Cortex of kidney (tissue), 1 donor: ENCODE data around the gene STX19.
"Not testable (repeated sequence)": the region's sequence is repeated elsewhere in the genome, so short reads cannot be mapped to it uniquely, and the experiment has no call there.

Experiments
- DNase-seq: peaks from one replicate; lab custom pipeline; 2025; lab: John Stamatoyannopoulos, UW

Gene STX19, protein sequence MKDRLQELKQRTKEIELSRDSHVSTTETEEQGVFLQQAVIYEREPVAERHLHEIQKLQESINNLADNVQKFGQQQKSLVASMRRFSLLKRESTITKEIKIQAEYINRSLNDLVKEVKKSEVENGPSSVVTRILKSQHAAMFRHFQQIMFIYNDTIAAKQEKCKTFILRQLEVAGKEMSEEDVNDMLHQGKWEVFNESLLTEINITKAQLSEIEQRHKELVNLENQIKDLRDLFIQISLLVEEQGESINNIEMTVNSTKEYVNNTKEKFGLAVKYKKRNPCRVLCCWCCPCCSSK

GRCh38 chr3:94028093-94028837, at the start of gene STX19:
STX19 (minus strand) TSS chr3:94028597; CDS start chr3:94015269, 13,328 bp downstream.
- no peak for DNase-seq

DNA sequence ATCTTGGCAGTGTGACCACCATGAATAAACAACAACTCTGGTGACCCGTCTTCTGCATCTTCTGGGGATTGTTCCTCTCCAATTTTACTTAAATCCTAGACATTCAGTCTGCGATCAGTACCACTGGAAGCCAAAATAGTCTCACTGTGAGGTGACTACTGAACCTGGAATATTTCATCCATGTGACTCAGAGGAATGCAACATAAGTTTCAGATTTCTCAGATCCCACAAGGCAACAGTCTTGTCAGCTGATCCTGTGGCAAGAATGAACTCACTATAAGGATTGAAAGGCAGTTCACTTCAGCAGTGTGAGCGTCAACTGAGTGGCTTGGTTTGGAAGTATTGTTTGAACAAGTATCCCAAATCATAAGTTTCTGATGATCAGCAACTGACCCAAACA, 47.7 kb upstream of the STX19 start:
- DNase-seq: no peak

DNA sequence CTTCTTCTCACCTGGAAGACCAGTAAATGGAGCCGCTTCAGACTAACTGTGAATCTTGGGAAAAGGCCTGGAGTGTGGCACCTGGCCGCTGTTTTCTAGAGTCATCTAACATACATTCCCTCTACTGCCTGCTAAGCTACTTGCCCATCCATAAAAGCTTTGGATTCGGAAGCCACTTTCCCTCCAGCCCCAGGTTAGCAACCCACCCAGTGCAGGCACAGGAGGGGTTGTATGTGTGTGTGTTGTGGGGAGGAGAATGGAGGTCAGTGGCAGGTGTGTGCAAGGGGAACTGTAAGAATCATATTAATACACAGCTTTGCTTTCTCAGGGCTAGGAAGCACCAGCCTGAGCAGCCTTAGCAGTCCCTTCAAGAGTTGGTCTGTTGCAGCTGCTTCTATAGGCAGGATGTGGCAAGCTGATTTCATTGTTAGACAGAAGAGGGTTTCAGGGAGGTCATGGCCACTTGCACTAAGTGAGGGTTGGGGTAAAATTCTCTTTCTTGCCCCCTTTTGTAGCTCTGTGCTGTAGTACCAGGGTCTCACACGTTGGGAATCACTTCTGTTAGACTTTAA, 43.4 kb upstream of the STX19 start:
- DNase-seq: no peak

GRCh38 chr3:94070341-94070911, 42.0 kb upstream of the STX19 start:
- no peak for DNase-seq

- DNase-seq: no peak
These were observed 40.9 kb upstream of the STX19 start for GRCh38 chr3:94069194-94069813.

DNA sequence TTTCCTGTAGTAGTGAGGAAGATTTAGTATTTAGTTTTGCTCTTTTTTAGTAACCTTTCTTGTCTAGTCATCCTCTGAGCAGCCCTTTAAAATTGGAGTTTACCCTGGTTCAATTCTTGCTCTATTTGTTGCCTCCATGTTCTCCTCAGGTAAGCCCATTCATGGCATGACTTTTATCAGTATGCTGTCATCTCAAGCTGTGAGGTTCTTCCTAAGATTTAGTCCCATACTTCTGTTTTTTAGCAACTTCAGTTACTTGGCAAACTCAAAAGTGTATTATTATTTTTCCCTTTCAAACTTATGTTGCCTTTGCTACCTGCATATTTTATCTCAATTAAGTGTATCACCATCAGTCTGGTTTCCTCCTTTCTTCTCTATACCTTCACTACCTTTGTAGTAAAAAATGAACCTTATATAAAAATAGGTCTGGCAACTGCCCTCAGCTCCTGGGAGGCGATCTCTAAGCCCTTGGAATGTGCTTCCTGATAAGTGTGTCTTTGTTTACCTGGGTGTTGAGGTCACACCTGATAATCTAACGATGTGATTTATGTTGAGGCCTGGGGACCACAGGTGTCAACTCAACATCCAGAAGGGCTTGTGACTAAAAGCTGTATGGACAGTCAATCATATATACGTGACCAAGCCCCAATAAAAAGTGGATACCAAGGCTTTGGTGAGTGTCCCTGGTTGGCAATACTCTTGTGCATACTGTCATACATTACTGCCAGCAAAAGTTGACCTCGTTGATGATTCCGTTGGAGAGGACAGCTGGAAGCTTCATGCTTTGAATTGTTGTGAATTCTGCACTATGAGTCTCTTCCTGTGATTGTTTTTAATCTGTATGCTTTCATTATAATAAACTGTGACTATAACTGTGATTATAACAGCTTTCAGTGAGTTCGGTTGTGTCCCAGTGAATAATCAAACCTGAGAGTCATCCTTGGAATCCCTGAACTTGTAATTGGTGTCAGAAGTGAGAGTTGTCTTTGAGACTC, 38.4 kb upstream of the STX19 start:
- no peak for DNase-seq

DNA sequence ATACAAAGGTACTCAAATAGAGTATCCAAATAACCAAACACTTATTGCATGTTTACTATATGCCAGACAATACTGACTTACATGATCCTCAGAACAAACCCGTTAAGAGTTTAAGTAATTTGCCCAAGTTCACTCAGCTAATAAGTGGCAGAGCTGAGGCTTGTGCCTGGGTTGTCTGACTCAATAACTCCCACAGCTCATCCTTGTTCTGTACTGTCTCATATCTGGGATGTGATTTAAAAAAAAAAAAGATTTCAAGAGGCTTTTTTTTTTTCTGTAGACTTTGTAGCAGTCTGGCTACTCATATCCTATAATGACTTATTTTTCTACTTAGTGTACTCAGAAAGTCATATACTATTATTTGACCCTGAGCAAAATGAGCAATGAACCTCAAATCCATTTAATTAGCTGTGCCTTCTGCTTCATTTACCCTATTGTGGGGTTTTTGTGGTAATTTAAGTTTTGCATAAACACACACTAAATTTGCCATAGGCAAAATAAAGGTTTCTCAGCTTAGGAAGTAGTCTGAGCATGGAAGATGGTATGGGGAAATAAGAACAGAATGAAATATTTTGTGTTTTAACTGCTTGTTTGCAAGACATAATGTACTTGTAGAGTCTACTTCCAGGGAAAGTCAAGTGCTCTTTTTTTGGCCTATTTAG, 37.6 kb upstream of the STX19 start:
- DNase-seq: no peak

GRCh38 chr3:94065122-94065521, 36.7 kb upstream of the STX19 start:
- no peak for DNase-seq

DNA sequence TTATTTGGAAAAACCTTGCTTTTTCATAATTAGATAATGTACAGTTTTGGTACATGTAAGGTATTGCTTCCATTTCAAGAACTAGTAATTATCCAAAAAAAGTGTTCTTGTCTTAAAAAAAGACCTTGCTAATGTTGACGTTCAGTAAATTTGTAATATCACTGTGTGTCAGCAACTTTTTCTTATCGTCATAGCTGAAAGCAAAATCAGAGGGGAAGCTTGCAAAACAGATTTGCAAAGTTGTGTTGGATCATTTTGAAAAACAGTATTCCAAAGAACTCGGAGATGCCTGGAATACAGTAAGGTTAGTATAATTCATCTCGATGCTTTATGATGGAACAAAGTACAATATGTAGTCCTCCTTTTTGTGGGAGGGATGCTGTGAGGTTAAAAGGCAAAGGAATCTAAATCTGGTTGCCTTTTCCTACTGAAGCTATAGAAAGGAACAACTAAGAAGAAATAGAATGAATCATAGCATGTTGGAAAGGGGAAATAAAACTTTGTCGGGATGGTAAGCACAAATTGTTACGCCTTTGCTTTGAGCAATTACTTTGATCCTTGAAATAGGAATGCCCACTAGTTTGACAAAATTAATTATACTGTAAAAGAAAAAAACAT, 36.0 kb upstream of the STX19 start:
- no peak for DNase-seq

- DNase-seq: no peak
These were observed 35.2 kb upstream of the STX19 start for GRCh38 chr3:94063496-94064119.

DNA sequence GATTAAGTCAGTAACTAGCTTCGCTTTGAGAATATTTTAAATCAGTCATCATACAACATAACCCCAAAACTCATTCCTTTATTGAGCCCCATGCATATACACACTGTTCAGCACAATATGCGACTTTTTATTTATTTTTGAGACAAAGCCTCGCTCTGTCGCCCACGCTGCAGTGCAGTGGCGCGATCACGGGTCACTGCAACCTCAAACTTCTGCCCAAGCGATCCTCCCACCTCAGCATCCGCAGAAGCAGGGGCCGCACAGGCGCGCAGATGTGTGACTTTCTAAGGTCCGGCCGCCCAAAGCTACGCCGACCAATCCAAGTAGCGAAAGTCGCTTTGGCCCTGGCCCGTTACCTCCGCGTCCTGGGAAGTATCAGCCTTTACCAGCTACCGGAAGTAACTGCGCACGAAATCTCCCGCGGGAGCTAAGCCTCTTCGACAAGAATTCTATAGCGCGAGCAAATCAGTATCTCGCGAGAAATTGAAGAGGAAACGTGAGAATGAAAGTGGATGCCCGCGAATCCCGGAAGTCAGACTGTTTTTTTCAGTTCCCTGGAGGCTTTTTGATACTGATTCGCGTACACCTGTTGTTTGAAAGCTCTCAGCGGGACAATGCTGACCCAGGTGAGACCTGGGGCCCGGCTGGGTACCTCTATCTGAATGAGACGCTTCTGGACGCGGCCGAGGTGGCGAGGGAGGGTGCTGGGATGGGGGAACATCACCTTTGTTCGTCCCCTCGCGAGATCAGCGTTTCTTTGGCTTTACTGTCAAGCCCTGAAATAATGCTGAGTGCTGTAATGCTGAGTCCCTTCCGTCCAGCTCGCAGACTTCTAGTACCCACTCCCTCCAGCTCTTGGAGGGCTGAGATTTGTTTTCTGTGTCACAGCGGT, 34.4 kb upstream of the STX19 start, which contains the start of the genes DHFR2 and NSUN3:
TSS of gene DHFR2 (minus strand) at position 404 of the 892 bp plus-strand sequence. CDS start 1,405 bp downstream, outside the sequence.
TSS of gene NSUN3 (plus strand) at position 549 of the 892 bp plus-strand sequence. CDS start at position 615, 66 bp downstream.
- no peak for DNase-seq

DNA sequence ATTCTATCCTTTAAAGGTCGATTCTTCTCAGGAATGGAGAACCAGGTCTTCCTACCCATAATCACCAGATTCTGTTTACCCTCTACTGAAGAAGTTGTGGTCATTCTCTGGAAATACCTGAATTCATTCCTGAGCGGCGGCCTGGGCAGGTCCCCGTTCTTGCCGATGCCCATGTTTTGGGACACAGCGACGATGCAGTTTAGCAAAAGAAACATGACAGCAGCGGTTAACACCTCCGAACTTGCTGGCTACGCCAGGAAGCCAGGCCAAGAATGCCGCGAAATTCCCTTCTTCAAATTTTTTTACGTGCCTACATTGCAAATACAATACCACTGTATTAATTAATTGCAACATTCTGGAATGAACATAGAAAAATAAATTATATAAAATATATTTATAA, 32.9 kb upstream of the STX19 start:
- no peak for DNase-seq

GRCh38 chr3:94050546-94050945, 22.1 kb upstream of the STX19 start:
- no peak for DNase-seq

GRCh38 chr3:94049267-94049666, 20.9 kb upstream of the STX19 start:
- DNase-seq: no peak

- no peak for DNase-seq
These were observed 18.1 kb upstream of the STX19 start for GRCh38 chr3:94046533-94046932.

GRCh38 chr3:94044100-94044936, 15.9 kb upstream of the STX19 start:
- DNase-seq: not testable (repeated sequence)

GRCh38 chr3:94043285-94043684, 14.9 kb upstream of the STX19 start:
- DNase-seq: no peak
